HEK293 (cell line): ENCODE measurements around the gene ARHGEF37.

Experiments used
- CTCF ChIA-PET: fragments of 350-600 bp; formaldehyde crosslinking; extraction: SDS; loops from one replicate; lab custom pipeline; 2021; ENCODE audit warnings: antibody characterized with exemption; lab: Yijun Ruan, JAX
- POLR2A ChIA-PET: fragments of 300-600 bp; formaldehyde crosslinking; extraction: SDS; loops from one replicate; lab custom pipeline; 2020; ENCODE audit warnings: antibody characterized with exemption, inconsistent platforms; lab: Yijun Ruan, JAX
- H3K27ac ChIP-seq: fragments of 200-500 bp; sonication (Bioruptor generic); 2 replicates; pipeline ENCODE4 v1.5.1; 2014; ENCODE audit warnings: low read depth, low read length, control low read depth, inconsistent platforms; ENCODE audit errors: extremely low read depth
- H3K36me3 ChIP-seq, 2 experiments: fragments of 200-500 bp in 1 of 2; sonication (Bioruptor generic) in 1 of 2; 1 replicate in 1 of 2; 2 replicates in 1 of 2; pipeline ENCODE4 v1.5.1; 2014 to 2017; ENCODE audit warnings: inconsistent platforms in 2 of 2, low read length in 2 of 2; ENCODE audit not compliant: control insufficient read depth in 2 of 2, insufficient read depth in 1 of 2
- H3K4me1 ChIP-seq: fragments of 200-500 bp; sonication (Bioruptor generic); 2 replicates; pipeline ENCODE4 v1.5.1; 2014; ENCODE audit warnings: mild to moderate bottlenecking, low read length, inconsistent platforms; ENCODE audit not compliant: control insufficient read depth, insufficient read depth
- H3K4me3 ChIP-seq: 2 replicates; pipeline ENCODE4 v1.5.1; 2011; ENCODE audit warnings: low read depth, mild to moderate bottlenecking, control low read depth, low read length, moderate library complexity
- H3K9me3 ChIP-seq: fragments of 200-500 bp; sonication (Bioruptor generic); 2 replicates; pipeline ENCODE4 v1.5.1; 2014; ENCODE audit warnings: low read depth, low read length, inconsistent platforms; ENCODE audit not compliant: control insufficient read depth, insufficient read depth
- HOXA7 ChIP-seq: sonication (generic); formaldehyde crosslinking; IDR thresholded peaks from 2 replicates; pipeline ENCODE4 v1.8.1; 2022; ENCODE audit warnings: missing genetic modification reagents, borderline replicate concordance
- YY2 ChIP-seq: fragments of 450-650 bp; formaldehyde crosslinking; IDR thresholded peaks from 2 replicates; pipeline ENCODE4 v1.5.1; 2016; ENCODE audit warnings: missing biosample characterization, missing genetic modification characterization
- ZBTB1 ChIP-seq: fragments of 450-650 bp; formaldehyde crosslinking; IDR thresholded peaks from 2 replicates; pipeline ENCODE4 v1.5.1; 2016; ENCODE audit warnings: missing biosample characterization, missing genetic modification characterization
- ZIC2 ChIP-seq: fragments of 450-650 bp; formaldehyde crosslinking; IDR thresholded peaks from 2 replicates; pipeline ENCODE4 v1.5.1; 2016; ENCODE audit warnings: missing biosample characterization, missing genetic modification characterization
- ZNF138 ChIP-seq: fragments of 450-650 bp; formaldehyde crosslinking; IDR thresholded peaks from 2 replicates; pipeline ENCODE4 v1.5.1; 2016; ENCODE audit warnings: missing biosample characterization, missing genetic modification characterization, borderline replicate concordance
- ZNF223 ChIP-seq: fragments of 450-650 bp; formaldehyde crosslinking; IDR thresholded peaks from 2 replicates; pipeline ENCODE4 v1.5.1; 2016; ENCODE audit warnings: missing biosample characterization, missing genetic modification characterization
- ZNF394 ChIP-seq: fragments of 450-650 bp; formaldehyde crosslinking; IDR thresholded peaks from 2 replicates; pipeline ENCODE4 v1.5.1; 2016; ENCODE audit warnings: missing biosample characterization, missing genetic modification characterization, mild to moderate bottlenecking, moderate library complexity, borderline replicate concordance
- ZNF660 ChIP-seq: fragments of 450-650 bp; IDR thresholded peaks from 2 replicates; pipeline ENCODE4 v1.5.1; 2018; ENCODE audit warnings: missing biosample characterization, mild to moderate bottlenecking, missing genetic modification characterization
- ZNF677 ChIP-seq: fragments of 450-650 bp; IDR thresholded peaks from 2 replicates; pipeline ENCODE4 v1.5.0; 2018; ENCODE audit warnings: missing biosample characterization, mild to moderate bottlenecking, missing genetic modification characterization, moderate library complexity
- TF ChIP-seq, protein P1 (sequence below): fragments of 450-650 bp; formaldehyde crosslinking; IDR thresholded peaks from 2 replicates; pipeline ENCODE4 v1.5.1; 2016; ENCODE audit warnings: missing biosample characterization, missing genetic modification characterization, borderline replicate concordance
- TF ChIP-seq, protein P2 (sequence below): fragments of 450-650 bp; formaldehyde crosslinking; IDR thresholded peaks from 2 replicates; pipeline ENCODE4 v1.5.1; 2016; ENCODE audit warnings: missing biosample characterization, missing genetic modification characterization, borderline replicate concordance
- TF ChIP-seq, protein P3 (sequence below): fragments of 450-650 bp; formaldehyde crosslinking; IDR thresholded peaks from 2 replicates; pipeline ENCODE4 v1.5.1; 2016; ENCODE audit warnings: missing biosample characterization, missing genetic modification characterization
- TF ChIP-seq, protein P4 (sequence below): fragments of 450-650 bp; formaldehyde crosslinking; IDR thresholded peaks from 2 replicates; pipeline ENCODE4 v1.5.1; 2016; ENCODE audit warnings: missing biosample characterization, missing genetic modification characterization

ARHGEF37 gene

DNA sequence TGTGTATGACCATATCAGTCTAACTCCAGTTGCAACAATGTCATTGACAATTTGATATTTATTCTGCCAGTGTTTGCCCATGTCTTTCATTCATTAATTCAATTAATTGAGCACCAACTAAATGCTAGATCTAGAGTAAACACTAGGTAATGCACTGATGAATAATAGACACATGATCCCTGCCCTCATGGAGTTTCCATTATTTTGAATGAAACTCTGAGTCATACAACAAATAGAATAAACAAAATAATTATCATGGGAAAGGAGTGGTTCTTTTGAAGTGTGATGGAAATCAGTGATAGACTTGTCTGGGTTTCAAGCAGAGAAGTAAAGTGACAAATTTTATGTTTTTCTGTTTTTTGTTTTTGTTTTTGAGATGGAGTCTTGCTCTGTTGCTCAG is 4.6 kb downstream of the ARHGEF37 start (continued):
- TF ChIP-seq, protein P1, sequence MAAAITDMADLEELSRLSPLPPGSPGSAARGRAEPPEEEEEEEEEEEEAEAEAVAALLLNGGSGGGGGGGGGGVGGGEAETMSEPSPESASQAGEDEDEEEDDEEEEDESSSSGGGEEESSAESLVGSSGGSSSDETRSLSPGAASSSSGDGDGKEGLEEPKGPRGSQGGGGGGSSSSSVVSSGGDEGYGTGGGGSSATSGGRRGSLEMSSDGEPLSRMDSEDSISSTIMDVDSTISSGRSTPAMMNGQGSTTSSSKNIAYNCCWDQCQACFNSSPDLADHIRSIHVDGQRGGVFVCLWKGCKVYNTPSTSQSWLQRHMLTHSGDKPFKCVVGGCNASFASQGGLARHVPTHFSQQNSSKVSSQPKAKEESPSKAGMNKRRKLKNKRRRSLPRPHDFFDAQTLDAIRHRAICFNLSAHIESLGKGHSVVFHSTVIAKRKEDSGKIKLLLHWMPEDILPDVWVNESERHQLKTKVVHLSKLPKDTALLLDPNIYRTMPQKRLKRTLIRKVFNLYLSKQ (tag by site-specific recombination): no peak
- no peak for TF ChIP-seq ZNF223 (tag by site-specific recombination)
- TF ChIP-seq ZBTB1: no peak

DNA sequence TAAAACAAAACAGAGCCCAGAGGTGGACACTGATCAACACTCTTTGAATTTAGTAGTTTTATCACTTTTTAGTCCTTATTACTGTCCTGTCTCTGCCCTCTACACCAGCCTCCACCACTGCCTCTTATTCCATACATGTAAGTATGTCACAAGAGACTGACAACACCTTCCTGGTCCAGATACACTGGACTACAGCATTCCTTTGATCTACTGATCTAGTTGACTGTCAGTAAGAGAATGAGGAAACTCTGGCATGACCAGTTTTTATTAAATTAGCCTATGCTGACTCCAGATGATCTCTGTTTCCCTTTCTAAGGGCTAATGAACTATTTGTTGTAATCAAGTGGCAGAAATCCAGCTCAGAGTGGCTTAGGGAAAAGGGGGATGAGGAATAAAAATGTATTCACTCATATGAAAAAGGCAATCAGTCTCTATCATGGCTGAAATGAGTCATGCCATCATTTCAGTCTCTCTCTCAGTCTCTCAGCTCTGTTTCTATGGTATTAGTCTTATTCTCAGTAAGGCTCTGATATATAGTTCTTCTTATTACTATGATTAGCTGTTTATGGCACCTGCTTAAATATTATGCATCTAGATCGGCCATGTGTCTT is 5.5 kb downstream of the ARHGEF37 start:
- POLR2A ChIA-PET: interaction anchor here (0.5 kb wide), 1 partner anchor 87 kb away, joined by 3 read pairs; no protein-coding TSS in a partner anchor
- Histone ChIP-seq H3K36me3 (no peaks in the 10 kb centered on the region), H3K4me3 (no peak overlapping the region), H3K4me1 (peaks cover 3% of the 10 kb centered on the region), H3K9me3 (no peaks in the 10 kb centered on the region), H3K27ac (no peak overlapping the region)
- CTCF ChIA-PET: interaction anchor here (0.7 to 1.1 kb wide), 3 partner anchors 22 to 724 kb away, joined by 3 to 4 read pairs (median 4); no protein-coding TSS in a partner anchor
- TF ChIP-seq ZNF660 (tag by site-specific recombination) (peak; percentile 90), ZBTB1 (0 out of 2 replicates have a peak, but pooled peaks have one; percentile 16), YY2 (tag by site-specific recombination) (no peak), ZNF677 (tag by site-specific recombination) (no peak)

DNA sequence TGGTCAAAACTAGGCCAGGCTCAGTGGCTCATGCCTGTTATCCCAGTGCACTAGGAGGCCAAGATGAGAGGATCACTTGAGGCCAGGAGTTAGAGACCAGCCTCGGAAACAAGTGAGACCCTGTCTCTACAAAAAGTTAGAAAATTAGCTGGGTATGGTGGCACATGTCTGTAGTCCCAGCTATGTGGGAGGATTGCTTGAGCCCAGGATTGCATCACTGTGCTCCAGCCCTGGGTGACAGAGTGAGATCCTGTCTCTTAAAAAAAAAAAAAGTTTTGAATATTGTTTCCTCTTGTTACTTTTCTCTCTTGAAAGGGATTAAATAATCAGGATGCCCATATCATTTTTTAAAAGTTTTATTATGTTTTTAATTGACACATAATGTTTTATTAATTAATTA is 7.6 kb downstream of the ARHGEF37 start:
- TF ChIP-seq, protein P2, sequence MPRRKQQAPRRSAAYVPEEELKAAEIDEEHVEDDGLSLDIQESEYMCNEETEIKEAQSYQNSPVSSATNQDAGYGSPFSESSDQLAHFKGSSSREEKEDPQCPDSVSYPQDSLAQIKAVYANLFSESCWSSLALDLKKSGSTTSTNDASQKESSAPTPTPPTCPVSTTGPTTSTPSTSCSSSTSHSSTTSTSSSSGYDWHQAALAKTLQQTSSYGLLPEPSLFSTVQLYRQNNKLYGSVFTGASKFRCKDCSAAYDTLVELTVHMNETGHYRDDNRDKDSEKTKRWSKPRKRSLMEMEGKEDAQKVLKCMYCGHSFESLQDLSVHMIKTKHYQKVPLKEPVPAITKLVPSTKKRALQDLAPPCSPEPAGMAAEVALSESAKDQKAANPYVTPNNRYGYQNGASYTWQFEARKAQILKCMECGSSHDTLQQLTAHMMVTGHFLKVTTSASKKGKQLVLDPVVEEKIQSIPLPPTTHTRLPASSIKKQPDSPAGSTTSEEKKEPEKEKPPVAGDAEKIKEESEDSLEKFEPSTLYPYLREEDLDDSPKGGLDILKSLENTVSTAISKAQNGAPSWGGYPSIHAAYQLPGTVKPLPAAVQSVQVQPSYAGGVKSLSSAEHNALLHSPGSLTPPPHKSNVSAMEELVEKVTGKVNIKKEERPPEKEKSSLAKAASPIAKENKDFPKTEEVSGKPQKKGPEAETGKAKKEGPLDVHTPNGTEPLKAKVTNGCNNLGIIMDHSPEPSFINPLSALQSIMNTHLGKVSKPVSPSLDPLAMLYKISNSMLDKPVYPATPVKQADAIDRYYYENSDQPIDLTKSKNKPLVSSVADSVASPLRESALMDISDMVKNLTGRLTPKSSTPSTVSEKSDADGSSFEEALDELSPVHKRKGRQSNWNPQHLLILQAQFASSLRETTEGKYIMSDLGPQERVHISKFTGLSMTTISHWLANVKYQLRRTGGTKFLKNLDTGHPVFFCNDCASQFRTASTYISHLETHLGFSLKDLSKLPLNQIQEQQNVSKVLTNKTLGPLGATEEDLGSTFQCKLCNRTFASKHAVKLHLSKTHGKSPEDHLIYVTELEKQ (tag by site-specific recombination): no peak
- TF ChIP-seq, protein P3, sequence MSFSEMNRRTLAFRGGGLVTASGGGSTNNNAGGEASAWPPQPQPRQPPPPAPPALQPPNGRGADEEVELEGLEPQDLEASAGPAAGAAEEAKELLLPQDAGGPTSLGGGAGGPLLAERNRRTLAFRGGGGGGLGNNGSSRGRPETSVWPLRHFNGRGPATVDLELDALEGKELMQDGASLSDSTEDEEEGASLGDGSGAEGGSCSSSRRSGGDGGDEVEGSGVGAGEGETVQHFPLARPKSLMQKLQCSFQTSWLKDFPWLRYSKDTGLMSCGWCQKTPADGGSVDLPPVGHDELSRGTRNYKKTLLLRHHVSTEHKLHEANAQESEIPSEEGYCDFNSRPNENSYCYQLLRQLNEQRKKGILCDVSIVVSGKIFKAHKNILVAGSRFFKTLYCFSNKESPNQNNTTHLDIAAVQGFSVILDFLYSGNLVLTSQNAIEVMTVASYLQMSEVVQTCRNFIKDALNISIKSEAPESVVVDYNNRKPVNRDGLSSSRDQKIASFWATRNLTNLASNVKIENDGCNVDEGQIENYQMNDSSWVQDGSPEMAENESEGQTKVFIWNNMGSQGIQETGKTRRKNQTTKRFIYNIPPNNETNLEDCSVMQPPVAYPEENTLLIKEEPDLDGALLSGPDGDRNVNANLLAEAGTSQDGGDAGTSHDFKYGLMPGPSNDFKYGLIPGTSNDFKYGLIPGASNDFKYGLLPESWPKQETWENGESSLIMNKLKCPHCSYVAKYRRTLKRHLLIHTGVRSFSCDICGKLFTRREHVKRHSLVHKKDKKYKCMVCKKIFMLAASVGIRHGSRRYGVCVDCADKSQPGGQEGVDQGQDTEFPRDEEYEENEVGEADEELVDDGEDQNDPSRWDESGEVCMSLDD (tag by site-specific recombination): no peak
- TF ChIP-seq ZIC2 (tag by site-specific recombination): no peak
- no peak for TF ChIP-seq ZNF394 (tag by site-specific recombination)
- no peak for TF ChIP-seq HOXA7
- TF ChIP-seq ZNF138 (tag by site-specific recombination): no peak
- TF ChIP-seq, protein P4, sequence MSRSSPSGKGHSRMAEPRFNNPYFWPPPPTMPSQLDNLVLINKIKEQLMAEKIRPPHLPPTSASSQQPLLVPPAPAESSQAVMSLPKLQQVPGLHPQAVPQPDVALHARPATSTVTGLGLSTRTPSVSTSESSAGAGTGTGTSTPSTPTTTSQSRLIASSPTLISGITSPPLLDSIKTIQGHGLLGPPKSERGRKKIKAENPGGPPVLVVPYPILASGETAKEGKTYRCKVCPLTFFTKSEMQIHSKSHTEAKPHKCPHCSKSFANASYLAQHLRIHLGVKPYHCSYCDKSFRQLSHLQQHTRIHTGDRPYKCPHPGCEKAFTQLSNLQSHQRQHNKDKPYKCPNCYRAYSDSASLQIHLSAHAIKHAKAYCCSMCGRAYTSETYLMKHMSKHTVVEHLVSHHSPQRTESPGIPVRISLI: no peak
- ChIA-PET POLR2A (no interaction called here), CTCF (no interaction called here)
- H3K36me3 ChIP-seq: no peaks in the 10 kb centered on the region
- H3K4me1 ChIP-seq: no peaks in the 10 kb centered on the region
- no peak overlapping the region for H3K4me3 ChIP-seq
- no peak overlapping the region for H3K27ac ChIP-seq
- no peaks in the 10 kb centered on the region for H3K9me3 ChIP-seq
